NOMO-1 treated with DMSO at 0.1 percent for 48 hours (cell line): ENCODE data around the gene KRTAP5-6.

Source experiments
- DNase-seq: peaks from one replicate; lab custom pipeline; 2025; ENCODE audit not compliant: unreplicated experiment; lab: John Stamatoyannopoulos, UW

Gene KRTAP5-6

GRCh38 chr11:1746511-1746931, 49.5 kb downstream of the KRTAP5-6 start:
- DNase-seq: no peak

- DNase-seq: no peak
These were observed 50.2 kb downstream of the KRTAP5-6 start for GRCh38 chr11:1746956-1747752.
